HepG2 (cell line): Measurements from ENCODE around the gene FBXL13. TPM values are rescaled to one million over a fixed set of nuclear protein-coding genes. Genes with fewer than 3 reads are reported as not detected.

ENCODE experiments used
- CC2D1A ChIP-seq: sonication (generic); formaldehyde crosslinking; IDR thresholded peaks from 2 replicates; pipeline ENCODE4 v1.8.1; 2023; ENCODE audit warnings: mild to moderate bottlenecking, missing genetic modification reagents
- DNMT1 ChIP-seq: sonication (generic); formaldehyde crosslinking; IDR thresholded peaks from 2 replicates; pipeline ENCODE4 v1.5.1; 2020; ENCODE audit warnings: mild to moderate bottlenecking, missing genetic modification reagents
- FLYWCH1 ChIP-seq: sonication (generic); formaldehyde crosslinking; IDR thresholded peaks from 2 replicates; pipeline ENCODE4 v1.8.1; 2023; ENCODE audit warnings: mild to moderate bottlenecking, missing genetic modification reagents
- GZF1 ChIP-seq: sonication (generic); formaldehyde crosslinking; IDR thresholded peaks from 2 replicates; pipeline ENCODE4 v1.5.1; 2020; ENCODE audit warnings: mild to moderate bottlenecking, missing genetic modification reagents
- HNF4G ChIP-seq, 2 experiments: sonication (generic) in 1 of 2; formaldehyde crosslinking in 1 of 2; IDR thresholded peaks; 2 replicates each; pipeline versions ENCODE4 v1.4.0 to v1.6.1; 2011 to 2020; ENCODE audit warnings: borderline replicate concordance in 2 of 2, low read depth in 2 of 2, mild to moderate bottlenecking in 2 of 2, low read length in 1 of 2, missing genetic modification reagents in 1 of 2, moderate library complexity in 1 of 2
- ZBTB21 ChIP-seq: sonication (generic); formaldehyde crosslinking; IDR thresholded peaks from 2 replicates; pipeline ENCODE4 v1.4.0; 2020; ENCODE audit warnings: missing genetic modification reagents
- ZNF629 ChIP-seq: sonication (generic); formaldehyde crosslinking; conservative IDR thresholded peaks from 2 replicates; pipeline ENCODE4 v1.5.0; 2020; ENCODE audit warnings: missing genetic modification reagents
- polyA plus RNA-seq, 8 experiments: library from polyadenylated mRNA; depleted of rRNA in 3 of 8; stranded (reverse) in 7 of 8; unstranded in 1 of 8; fragments of >200 nt; fragmentation: Illumina TruSeq in 4 of 8; extraction: Trizol in 4 of 8; gene quantifications; 2 replicates each; pipeline versions ENCODE4 v1.2.1 to v1.2.3, GENCODE V29; 2011 to 2016; ENCODE audit warnings: low read depth in 4 of 8, missing spikeins in 1 of 8, mixed read lengths in 1 of 8; ENCODE audit not compliant: insufficient read depth in 1 of 8
- total RNA-seq, 5 experiments: library from RNA; depleted of rRNA; stranded (reverse); fragments of >200 nt; fragmentation: Illumina TruSeq; extraction: Trizol; gene quantifications; 2 replicates each; pipeline ENCODE4 v1.2.3, GENCODE V29; 2016; ENCODE audit warnings: low read depth in 1 of 5
- TF ChIP-seq, protein P1 (sequence below): sonication (generic); formaldehyde crosslinking; IDR thresholded peaks from 2 replicates; pipeline ENCODE4 v1.4.0; 2020; ENCODE audit warnings: missing genetic modification reagents
- TF ChIP-seq, protein P2 (sequence below): sonication (generic); formaldehyde crosslinking; IDR thresholded peaks from 2 replicates; pipeline ENCODE4 v1.8.1; 2022; ENCODE audit warnings: mild to moderate bottlenecking, missing genetic modification reagents
- TF ChIP-seq, protein P3 (sequence below): sonication (generic); formaldehyde crosslinking; IDR thresholded peaks from 2 replicates; pipeline ENCODE4 v1.4.0; 2020; ENCODE audit warnings: mild to moderate bottlenecking, missing genetic modification reagents
- TF ChIP-seq, protein P4 (sequence below): fragments of 450-650 bp; IDR thresholded peaks from 2 replicates; pipeline ENCODE4 v1.6.1; 2017; ENCODE audit warnings: mild to moderate bottlenecking

Gene FBXL13
- total and polyA plus RNA-seq, 2 of the 13 experiments (the other 11 are each of a cell fraction or from before 2014, with no cell fraction given) = 0.24 to 0.77 TPM

DNA sequence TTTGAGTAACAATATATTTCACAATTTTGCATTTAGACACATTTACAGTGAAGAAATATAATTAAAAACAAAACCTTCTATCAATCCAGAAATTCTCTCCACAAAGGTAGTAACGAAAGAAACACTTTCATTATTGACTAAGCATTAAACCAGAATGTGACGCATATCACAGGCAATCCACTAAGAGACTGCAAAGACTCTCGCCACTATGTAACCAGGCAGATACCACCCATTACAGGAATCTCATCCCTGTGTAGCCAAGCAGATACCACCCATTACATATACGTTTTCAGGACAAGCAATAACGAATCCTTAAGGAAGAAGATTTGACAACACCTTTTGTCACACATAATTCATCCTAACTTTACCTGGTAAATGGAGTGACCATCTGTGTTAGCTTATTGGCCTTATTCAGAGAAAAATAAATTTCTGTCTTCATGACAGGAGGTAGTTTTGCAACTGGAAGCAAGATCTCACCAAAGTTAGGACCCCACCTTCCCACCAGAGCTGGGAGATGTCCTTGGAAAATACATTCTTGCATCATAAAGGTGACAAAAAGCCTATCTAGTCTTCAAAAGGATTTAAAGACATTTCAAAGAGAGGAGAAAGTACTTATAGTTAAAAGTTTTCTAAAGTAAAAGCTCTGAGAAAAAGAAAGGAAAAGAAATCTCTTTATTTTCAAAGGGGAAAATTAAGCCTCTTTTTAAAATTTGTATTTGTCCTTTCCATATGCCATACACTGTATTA is 131.0 kb downstream of the FBXL13 start (continued):
- TF ChIP-seq, protein P1, sequence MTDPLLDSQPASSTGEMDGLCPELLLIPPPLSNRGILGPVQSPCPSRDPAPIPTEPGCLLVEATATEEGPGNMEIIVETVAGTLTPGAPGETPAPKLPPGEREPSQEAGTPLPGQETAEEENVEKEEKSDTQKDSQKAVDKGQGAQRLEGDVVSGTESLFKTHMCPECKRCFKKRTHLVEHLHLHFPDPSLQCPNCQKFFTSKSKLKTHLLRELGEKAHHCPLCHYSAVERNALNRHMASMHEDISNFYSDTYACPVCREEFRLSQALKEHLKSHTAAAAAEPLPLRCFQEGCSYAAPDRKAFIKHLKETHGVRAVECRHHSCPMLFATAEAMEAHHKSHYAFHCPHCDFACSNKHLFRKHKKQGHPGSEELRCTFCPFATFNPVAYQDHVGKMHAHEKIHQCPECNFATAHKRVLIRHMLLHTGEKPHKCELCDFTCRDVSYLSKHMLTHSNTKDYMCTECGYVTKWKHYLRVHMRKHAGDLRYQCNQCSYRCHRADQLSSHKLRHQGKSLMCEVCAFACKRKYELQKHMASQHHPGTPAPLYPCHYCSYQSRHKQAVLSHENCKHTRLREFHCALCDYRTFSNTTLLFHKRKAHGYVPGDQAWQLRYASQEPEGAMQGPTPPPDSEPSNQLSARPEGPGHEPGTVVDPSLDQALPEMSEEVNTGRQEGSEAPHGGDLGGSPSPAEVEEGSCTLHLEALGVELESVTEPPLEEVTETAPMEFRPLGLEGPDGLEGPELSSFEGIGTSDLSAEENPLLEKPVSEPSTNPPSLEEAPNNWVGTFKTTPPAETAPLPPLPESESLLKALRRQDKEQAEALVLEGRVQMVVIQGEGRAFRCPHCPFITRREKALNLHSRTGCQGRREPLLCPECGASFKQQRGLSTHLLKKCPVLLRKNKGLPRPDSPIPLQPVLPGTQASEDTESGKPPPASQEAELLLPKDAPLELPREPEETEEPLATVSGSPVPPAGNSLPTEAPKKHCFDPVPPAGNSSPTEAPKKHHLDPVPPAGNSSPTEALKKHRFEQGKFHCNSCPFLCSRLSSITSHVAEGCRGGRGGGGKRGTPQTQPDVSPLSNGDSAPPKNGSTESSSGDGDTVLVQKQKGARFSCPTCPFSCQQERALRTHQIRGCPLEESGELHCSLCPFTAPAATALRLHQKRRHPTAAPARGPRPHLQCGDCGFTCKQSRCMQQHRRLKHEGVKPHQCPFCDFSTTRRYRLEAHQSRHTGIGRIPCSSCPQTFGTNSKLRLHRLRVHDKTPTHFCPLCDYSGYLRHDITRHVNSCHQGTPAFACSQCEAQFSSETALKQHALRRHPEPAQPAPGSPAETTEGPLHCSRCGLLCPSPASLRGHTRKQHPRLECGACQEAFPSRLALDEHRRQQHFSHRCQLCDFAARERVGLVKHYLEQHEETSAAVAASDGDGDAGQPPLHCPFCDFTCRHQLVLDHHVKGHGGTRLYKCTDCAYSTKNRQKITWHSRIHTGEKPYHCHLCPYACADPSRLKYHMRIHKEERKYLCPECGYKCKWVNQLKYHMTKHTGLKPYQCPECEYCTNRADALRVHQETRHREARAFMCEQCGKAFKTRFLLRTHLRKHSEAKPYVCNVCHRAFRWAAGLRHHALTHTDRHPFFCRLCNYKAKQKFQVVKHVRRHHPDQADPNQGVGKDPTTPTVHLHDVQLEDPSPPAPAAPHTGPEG = no peak
- TF ChIP-seq ZBTB21 (CRISPR knock-in tag) (no peak), GZF1 (CRISPR knock-in tag) (no peak), ZNF629 (CRISPR knock-in tag) (no peak), CC2D1A (CRISPR knock-in tag) (no peak), FLYWCH1 (CRISPR knock-in tag) (no peak), HNF4G (IDR thresholded peaks at IDR 0.05; ENCODE audit: borderline replicate concordance, low read depth, low read length) (no peak), HNF4G (CRISPR knock-in tag; IDR thresholded peaks at IDR 0.05; ENCODE audit: borderline replicate concordance, low read depth) (no peak), DNMT1 (CRISPR knock-in tag) (no peak)
- TF ChIP-seq, protein P2, sequence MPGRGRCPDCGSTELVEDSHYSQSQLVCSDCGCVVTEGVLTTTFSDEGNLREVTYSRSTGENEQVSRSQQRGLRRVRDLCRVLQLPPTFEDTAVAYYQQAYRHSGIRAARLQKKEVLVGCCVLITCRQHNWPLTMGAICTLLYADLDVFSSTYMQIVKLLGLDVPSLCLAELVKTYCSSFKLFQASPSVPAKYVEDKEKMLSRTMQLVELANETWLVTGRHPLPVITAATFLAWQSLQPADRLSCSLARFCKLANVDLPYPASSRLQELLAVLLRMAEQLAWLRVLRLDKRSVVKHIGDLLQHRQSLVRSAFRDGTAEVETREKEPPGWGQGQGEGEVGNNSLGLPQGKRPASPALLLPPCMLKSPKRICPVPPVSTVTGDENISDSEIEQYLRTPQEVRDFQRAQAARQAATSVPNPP (CRISPR knock-in tag) = no peak
- TF ChIP-seq, protein P3, sequence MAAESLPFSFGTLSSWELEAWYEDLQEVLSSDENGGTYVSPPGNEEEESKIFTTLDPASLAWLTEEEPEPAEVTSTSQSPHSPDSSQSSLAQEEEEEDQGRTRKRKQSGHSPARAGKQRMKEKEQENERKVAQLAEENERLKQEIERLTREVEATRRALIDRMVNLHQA (CRISPR knock-in tag) = no peak
- TF ChIP-seq, protein P4, sequence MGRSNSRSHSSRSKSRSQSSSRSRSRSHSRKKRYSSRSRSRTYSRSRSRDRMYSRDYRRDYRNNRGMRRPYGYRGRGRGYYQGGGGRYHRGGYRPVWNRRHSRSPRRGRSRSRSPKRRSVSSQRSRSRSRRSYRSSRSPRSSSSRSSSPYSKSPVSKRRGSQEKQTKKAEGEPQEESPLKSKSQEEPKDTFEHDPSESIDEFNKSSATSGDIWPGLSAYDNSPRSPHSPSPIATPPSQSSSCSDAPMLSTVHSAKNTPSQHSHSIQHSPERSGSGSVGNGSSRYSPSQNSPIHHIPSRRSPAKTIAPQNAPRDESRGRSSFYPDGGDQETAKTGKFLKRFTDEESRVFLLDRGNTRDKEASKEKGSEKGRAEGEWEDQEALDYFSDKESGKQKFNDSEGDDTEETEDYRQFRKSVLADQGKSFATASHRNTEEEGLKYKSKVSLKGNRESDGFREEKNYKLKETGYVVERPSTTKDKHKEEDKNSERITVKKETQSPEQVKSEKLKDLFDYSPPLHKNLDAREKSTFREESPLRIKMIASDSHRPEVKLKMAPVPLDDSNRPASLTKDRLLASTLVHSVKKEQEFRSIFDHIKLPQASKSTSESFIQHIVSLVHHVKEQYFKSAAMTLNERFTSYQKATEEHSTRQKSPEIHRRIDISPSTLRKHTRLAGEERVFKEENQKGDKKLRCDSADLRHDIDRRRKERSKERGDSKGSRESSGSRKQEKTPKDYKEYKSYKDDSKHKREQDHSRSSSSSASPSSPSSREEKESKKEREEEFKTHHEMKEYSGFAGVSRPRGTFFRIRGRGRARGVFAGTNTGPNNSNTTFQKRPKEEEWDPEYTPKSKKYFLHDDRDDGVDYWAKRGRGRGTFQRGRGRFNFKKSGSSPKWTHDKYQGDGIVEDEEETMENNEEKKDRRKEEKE = no peak
